ENCODE results near the gene BABAM2.

- TF ChIP-seq EZH2 (IDR thresholded peaks at IDR 0.05; ENCODE audit: insufficient read depth, poor library complexity, severe bottlenecking) = no peak
- no peak for TF ChIP-seq EZH2phosphoT487 (IDR thresholded peaks at IDR 0.05; ENCODE audit: insufficient read depth, low read depth)
Observed at GRCh38 chr2:28219138-28219537, 328.6 kb downstream of the BABAM2 start.
